ENCODE measurements around the gene ZSWIM4.

DNA sequence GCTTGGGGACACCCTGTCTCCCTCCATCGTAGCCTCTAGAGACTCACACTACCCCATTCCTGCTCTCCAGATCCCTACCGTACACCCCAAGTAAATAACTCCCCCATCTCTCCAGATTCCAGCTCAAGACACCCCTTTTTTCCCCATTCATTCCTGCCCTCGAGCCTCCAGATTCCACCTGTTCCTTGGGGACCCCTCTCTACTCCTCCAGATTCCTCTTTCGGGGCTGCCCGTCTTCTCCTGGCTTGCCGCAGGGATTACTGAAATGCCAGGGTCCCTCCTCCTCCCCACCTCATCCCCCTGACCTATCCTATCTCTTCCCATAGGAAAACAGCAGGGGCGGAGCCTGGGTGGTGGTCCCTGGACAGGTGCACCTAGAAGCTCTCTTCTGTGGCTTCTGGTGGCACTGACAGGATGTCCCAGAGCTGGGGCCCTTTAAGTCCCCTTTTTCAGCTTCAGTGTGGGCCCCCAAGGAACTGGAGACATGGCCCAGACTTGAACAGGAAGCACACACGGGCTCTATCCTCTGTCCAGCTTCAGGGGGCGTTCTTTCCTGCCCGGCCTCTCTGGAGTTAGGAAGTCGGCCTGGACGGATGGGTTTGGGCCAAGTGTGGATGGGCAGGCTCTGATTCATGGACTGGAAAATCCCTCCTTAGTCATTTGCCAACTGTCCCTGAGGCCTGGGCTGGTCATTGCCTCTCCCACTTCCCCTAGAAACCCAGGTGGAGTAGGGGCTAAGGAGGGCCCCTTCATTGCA is 1.2 kb downstream of the ZSWIM4 start:
- TF ChIP-seq POLR2A (IDR thresholded peaks at IDR 0.05) = no peak
- TF ChIP-seq, protein P1, sequence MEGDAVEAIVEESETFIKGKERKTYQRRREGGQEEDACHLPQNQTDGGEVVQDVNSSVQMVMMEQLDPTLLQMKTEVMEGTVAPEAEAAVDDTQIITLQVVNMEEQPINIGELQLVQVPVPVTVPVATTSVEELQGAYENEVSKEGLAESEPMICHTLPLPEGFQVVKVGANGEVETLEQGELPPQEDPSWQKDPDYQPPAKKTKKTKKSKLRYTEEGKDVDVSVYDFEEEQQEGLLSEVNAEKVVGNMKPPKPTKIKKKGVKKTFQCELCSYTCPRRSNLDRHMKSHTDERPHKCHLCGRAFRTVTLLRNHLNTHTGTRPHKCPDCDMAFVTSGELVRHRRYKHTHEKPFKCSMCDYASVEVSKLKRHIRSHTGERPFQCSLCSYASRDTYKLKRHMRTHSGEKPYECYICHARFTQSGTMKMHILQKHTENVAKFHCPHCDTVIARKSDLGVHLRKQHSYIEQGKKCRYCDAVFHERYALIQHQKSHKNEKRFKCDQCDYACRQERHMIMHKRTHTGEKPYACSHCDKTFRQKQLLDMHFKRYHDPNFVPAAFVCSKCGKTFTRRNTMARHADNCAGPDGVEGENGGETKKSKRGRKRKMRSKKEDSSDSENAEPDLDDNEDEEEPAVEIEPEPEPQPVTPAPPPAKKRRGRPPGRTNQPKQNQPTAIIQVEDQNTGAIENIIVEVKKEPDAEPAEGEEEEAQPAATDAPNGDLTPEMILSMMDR (IDR thresholded peaks at IDR 0.05) = peak in 2 of 4 experiments; percentile 13 to 17
